ENCODE results near the gene ZNF235. TPM values are rescaled to one million over a fixed set of nuclear protein-coding genes. Genes with fewer than 3 reads are reported as not detected.
"Not testable (repeated sequence)": the region's sequence is repeated elsewhere in the genome, so short reads cannot be mapped to it uniquely, and the experiment has no call there.

Gene ZNF235
- total RNA-seq, 1 donor from 2014 or later, result 4.8 TPM

- TF ChIP-seq CTCF (IDR thresholded peaks at IDR 0.05; ENCODE audit: borderline replicate concordance), result no peak
- Histone ChIP-seq H3K27ac (replicated peaks) (no peak overlapping the region), H3K9me3 (replicated peaks) (peaks cover 99% of the 10 kb centered on the region), H3K27me3 (ENCODE audit: low read depth) (no peaks in the 10 kb centered on the region), H3K36me3 (peaks cover 22% of the 10 kb centered on the region), H3K4me1 (no peaks in the 10 kb centered on the region), H3K4me3 (no peak overlapping the region)
- DNase-seq, result no peak
- intact Hi-C loops (cut with micrococcal nuclease), result no loop called here
These were observed 46.7 kb downstream of the ZNF235 start for GRCh38 chr19:44258136-44258535.

GRCh38 chr19:44255705-44256411, 49.0 kb downstream of the ZNF235 start:
- Histone ChIP-seq H3K4me3 (no peak overlapping the region), H3K36me3 (peaks cover 30% of the 10 kb centered on the region), H3K27ac (replicated peaks) (no peak overlapping the region), H3K9me3 (replicated peaks) (peaks cover 100% of the 10 kb centered on the region), H3K4me1 (no peaks in the 10 kb centered on the region), H3K27me3 (ENCODE audit: low read depth) (no peaks in the 10 kb centered on the region)
- TF ChIP-seq CTCF (IDR thresholded peaks at IDR 0.05; ENCODE audit: borderline replicate concordance), result no peak
- no peak for DNase-seq
- intact Hi-C loops (cut with micrococcal nuclease), result no loop called here

- Histone ChIP-seq H3K27me3 (ENCODE audit: low read depth) (no peaks in the 10 kb centered on the region), H3K36me3 (peaks cover 42% of the 10 kb centered on the region), H3K27ac (replicated peaks) (no peak overlapping the region), H3K4me1 (no peaks in the 10 kb centered on the region), H3K4me3 (no peak overlapping the region), H3K9me3 (replicated peaks) (peaks cover 100% of the 10 kb centered on the region)
- no peak for TF ChIP-seq CTCF (IDR thresholded peaks at IDR 0.05; ENCODE audit: borderline replicate concordance)
- DNase-seq, result no peak
- intact Hi-C loops (cut with micrococcal nuclease), result no loop called here
These were observed 50.3 kb downstream of the ZNF235 start for GRCh38 chr19:44254496-44254895.

GRCh38 chr19:44253392-44253791, 51.4 kb downstream of the ZNF235 start:
- H3K4me3 ChIP-seq, result not testable (repeated sequence)
- peaks cover 100% of the 10 kb centered on the region for H3K9me3 ChIP-seq (replicated peaks)

GRCh38 chr19:44252332-44252731, 52.5 kb downstream of the ZNF235 start:
- intact Hi-C loops (cut with micrococcal nuclease); H3K27me3 ChIP-seq (ENCODE audit: low read depth); H3K4me3 ChIP-seq; H3K4me1 ChIP-seq; DNase-seq; H3K27ac ChIP-seq (replicated peaks): not testable (repeated sequence)
- Histone ChIP-seq H3K9me3 (replicated peaks) (peaks cover 100% of the 10 kb centered on the region), H3K36me3 (peaks cover 64% of the 10 kb centered on the region)

More at GRCh38 chr19:44253392-44253791, 51.4 kb downstream of the ZNF235 start:
- intact Hi-C loops (cut with micrococcal nuclease); DNase-seq; H3K27ac ChIP-seq (replicated peaks); H3K27me3 ChIP-seq (ENCODE audit: low read depth); H3K4me1 ChIP-seq: not testable (repeated sequence)
- peaks cover 53% of the 10 kb centered on the region for H3K36me3 ChIP-seq

GRCh38 chr19:44236384-44236783, 68.4 kb downstream of the ZNF235 start:
- H3K27ac ChIP-seq (replicated peaks), result no peak overlapping the region
- no peak for DNase-seq
- no peak overlapping the region for H3K4me3 ChIP-seq
- no peak for TF ChIP-seq CTCF (IDR thresholded peaks at IDR 0.05; ENCODE audit: borderline replicate concordance)
- H3K27me3 ChIP-seq (ENCODE audit: low read depth), result no peaks in the 10 kb centered on the region
- H3K4me1 ChIP-seq, result no peaks in the 10 kb centered on the region
- intact Hi-C loops (cut with micrococcal nuclease), result no loop called here
- H3K36me3 ChIP-seq, result peaks cover 88% of the 10 kb centered on the region
- peaks cover 100% of the 10 kb centered on the region for H3K9me3 ChIP-seq (replicated peaks)

Other genes with a start within 250 kb of the ZNF235 start
- 1.9 TPM for gene ZNF284, start 232.9 kb downstream of the ZNF235 start, total RNA-seq
- gene ZNF224, start 210.7 kb downstream of the ZNF235 start, total RNA-seq, result 13.6 TPM
- gene ZNF225, start 191.6 kb downstream of the ZNF235 start, total RNA-seq, result 2.6 TPM
- 8.7 TPM for gene ZNF234, start 163.5 kb downstream of the ZNF235 start, total RNA-seq
- 17.8 TPM for gene ZNF226, start 139.9 kb downstream of the ZNF235 start, total RNA-seq
- 10.4 TPM for gene ZNF227, start 92.5 kb downstream of the ZNF235 start, total RNA-seq
- 6.8 TPM for gene ZNF233, start 45.1 kb downstream of the ZNF235 start, total RNA-seq
- gene ZNF112, start 51.7 kb upstream of the ZNF235 start, total RNA-seq, result 3.5 TPM
- 5.4 TPM for gene ZNF285, start 96.6 kb upstream of the ZNF235 start, total RNA-seq
- gene ZNF229, start 143.4 kb upstream of the ZNF235 start, total RNA-seq, result 5.3 TPM
- 4.8 TPM for gene ZNF180, start 195.5 kb upstream of the ZNF235 start, total RNA-seq
- not detected for gene CEACAM20, start 224.7 kb upstream of the ZNF235 start, total RNA-seq

All from left ventricle myocardium inferior (tissue), 1 donor.